Stimulated activated CD8-positive, alpha-beta memory T cell treated with anti-CD3 and anti-CD28 coated beads, Interleukin-2, amount 100 ng/mL, for 1 hour (primary cell): ENCODE measurements around the gene FTSJ1.
"Not testable (repeated sequence)": the region's sequence is repeated elsewhere in the genome, so short reads cannot be mapped to it uniquely, and the experiment has no call there.

ENCODE experiments used
- DNase-seq, 2 donors: peaks; one replicate each; pipeline ENCODE4 v3.0.0-alpha.2; 2020; ENCODE audit warnings: low read depth in 2 of 2

The FTSJ1 gene

DNA sequence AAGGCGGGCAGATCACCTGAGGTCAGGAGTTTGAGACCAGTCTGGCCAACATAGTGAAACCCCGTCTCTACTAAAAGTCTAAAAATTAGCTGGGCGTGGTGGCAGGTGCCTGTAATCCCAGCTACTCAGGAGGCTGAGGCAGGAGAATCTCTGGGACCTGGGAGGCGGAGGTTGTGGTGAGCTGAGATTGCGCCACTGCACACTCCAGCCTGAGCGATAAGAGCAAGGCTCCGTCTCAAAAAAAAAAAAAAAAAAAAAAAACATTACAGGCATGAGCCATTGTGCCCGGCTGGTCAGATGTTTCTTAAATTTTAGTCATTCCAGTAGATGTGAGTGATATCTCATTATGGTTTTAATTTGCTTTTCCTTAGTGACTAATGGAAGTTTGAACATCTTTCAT is 49.9 kb downstream of the FTSJ1 start:
- DNase-seq, result not testable (repeated sequence)

DNA sequence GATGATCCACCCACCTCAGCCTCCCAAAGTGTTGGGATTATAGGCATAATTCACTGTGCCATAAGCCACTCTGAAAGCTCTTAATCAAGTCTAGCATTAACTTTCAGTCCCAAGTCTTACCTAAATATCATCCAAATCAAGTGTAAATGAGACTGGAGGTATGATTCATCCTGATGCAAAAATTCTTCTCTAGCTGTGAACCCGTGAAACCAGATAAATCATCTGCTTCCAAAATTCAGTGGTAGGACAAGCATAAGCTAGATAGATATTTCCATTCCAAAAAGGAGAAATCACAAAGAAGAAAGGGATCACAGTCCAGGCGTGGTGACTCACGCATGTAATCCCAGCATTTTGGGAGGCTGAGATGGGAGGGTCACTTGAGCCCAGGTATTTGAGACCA is 54.7 kb downstream of the FTSJ1 start:
- no peak for DNase-seq

DNA sequence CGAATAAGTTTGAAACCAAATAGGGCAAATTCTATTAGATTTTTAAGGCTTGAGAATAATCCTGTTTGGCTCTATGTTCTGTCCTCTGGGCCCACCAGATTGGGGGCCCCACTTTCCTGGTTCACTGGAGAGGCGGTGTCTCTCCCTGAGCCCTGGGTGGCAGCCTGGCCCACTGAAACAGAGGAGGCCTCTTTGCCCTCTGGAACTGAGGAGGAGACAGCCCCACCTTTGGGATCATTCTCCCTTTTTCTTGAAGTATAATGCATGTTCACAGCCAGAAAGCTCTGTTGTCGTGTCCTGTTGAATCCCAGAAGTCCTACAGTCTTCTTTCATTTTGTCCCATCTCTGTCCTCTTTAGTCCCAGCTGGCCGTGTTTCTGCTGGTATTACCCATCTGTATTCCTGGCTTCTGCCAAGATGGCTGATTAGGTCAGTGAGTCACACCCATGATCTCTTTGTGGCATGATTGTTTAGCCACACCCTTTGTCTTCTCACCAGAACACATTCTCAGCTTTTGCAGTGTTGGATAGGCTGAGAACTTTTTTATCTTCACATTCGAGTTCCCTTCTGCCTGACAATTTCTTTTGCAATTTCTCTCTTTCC is 55.5 kb downstream of the FTSJ1 start:
- no peak for DNase-seq

DNA sequence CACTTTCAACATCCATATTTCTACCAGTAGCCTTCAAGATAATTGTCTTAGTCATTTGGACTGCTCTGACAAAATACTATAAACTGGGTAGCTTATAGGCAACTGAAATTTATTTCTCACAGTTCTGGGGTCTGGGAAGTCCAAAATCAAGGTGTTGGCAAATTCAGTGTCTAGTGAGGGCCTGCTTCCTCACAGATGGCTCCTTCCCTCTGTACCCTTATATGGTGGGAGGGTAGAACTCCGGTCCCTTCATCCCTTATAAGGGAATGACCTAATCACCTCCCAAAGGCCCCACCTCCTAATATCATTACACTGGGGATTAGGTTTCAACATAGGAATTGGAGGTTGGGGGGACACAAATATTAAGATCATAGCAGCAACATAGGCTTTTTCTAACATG is 56.2 kb downstream of the FTSJ1 start:
- no peak for DNase-seq

GRCh38 chrX:48533165-48533564 is 57.2 kb downstream of the FTSJ1 start:
- no peak for DNase-seq
